ENCODE results near the gene STK11. TPM values are rescaled to one million over a fixed set of nuclear protein-coding genes. Genes with fewer than 3 reads are reported as not detected.

The STK11 gene
- total and polyA plus RNA-seq, 2 donors (not counting 3 experiments of a cell fraction or from before 2014, with no cell fraction given), result 39.4 to 75.4 TPM

GRCh38 chr19:1206150-1206863, 729 bp downstream of the STK11 start:
- H2AFZ ChIP-seq (ENCODE audit: low read depth, low read length), result no peak overlapping the region
- intact Hi-C loops (cut with micrococcal nuclease) (no loop called here), dilution Hi-C loops (cut with MboI; ENCODE audit: extremely low pct_ligation_motif_present, low sequenced_read_pairs) (no loop called here)
- H3K79me2 ChIP-seq (ENCODE audit: control insufficient read depth, insufficient read depth, low read length), result peaks cover 50% of the 10 kb centered on the region
- H3K36me3 ChIP-seq (ENCODE audit: control insufficient read depth in 2 of 2, extremely low read depth in 1 of 2, insufficient read depth in 2 of 2, low read length in 2 of 2), result peaks cover 0 to 4% of the 10 kb centered on the region in 2 experiments
- POLR2A ChIA-PET, result no interaction called here
- no peak for TF ChIP-seq CTCF (IDR thresholded peaks at IDR 0.05; ENCODE audit: extremely low read depth in 1 of 2, insufficient read depth in 1 of 2, low read depth in 1 of 2, low read length in 2 of 2)
- peaks cover 22% of the 10 kb centered on the region for H3K4me1 ChIP-seq (ENCODE audit: control insufficient read depth, extremely low read depth, insufficient read depth, low read length)
- H3K9me3 ChIP-seq (replicated peaks; ENCODE audit: control insufficient read depth, insufficient read depth, low read length), result no peaks in the 10 kb centered on the region
- FAIRE-seq (no peak), DNase-seq (ENCODE audit: low read depth, low spot score) (no peak)
- CTCF ChIA-PET, result no interaction called here
- H3K27ac ChIP-seq (ENCODE audit: insufficient read depth, low read depth, low read length), result peak overlapping the region; percentile 35
- H3K9ac ChIP-seq (replicated peaks; ENCODE audit: extremely low read depth, insufficient read depth, low read length), result peak overlapping the region; percentile 79
- no peaks in the 10 kb centered on the region for H3K9me1 ChIP-seq (replicated peaks; ENCODE audit: control insufficient read depth, extremely low read depth, insufficient read depth, low read length)
- H3K27me3 ChIP-seq (ENCODE audit: control insufficient read depth in 2 of 2, insufficient read depth in 2 of 2, low read length in 2 of 2), result no peaks in the 10 kb centered on the region
- peak overlapping the region; percentile 77 for H3K4me2 ChIP-seq (ENCODE audit: insufficient read depth, low read length)
- no peaks in the 10 kb centered on the region for H4K20me1 ChIP-seq (replicated peaks; ENCODE audit: control insufficient read depth, extremely low read depth, insufficient read depth, low read length)
- H3K4me3 ChIP-seq (replicated peaks in 1 of 3; ENCODE audit: insufficient read depth in 1 of 3, low read depth in 1 of 3, low read length in 3 of 3), result peak overlapping the region; percentile 76 to 88 (median 86)
- BruUV-seq (replicated peaks), result no TSS peak

GRCh38 chr19:1206864-1207450, 1.4 kb downstream of the STK11 start:
- H3K9me1 ChIP-seq (replicated peaks; ENCODE audit: control insufficient read depth, extremely low read depth, insufficient read depth, low read length), result no peaks in the 10 kb centered on the region

More at GRCh38 chr19:1206864-1207450, 1.4 kb downstream of the STK11 start:
- no TSS peak for BruUV-seq (replicated peaks)
- H4K20me1 ChIP-seq (replicated peaks; ENCODE audit: control insufficient read depth, extremely low read depth, insufficient read depth, low read length), result no peaks in the 10 kb centered on the region
- intact Hi-C loops (cut with micrococcal nuclease) (no loop called here), dilution Hi-C loops (cut with MboI; ENCODE audit: extremely low pct_ligation_motif_present, low sequenced_read_pairs) (no loop called here)
- FAIRE-seq, result no peak
- H2AFZ ChIP-seq (ENCODE audit: low read depth, low read length), result no peak overlapping the region
- TF ChIP-seq POLR2A (IDR thresholded peaks at IDR 0.05; ENCODE audit: low read depth, low read length) (no peak), JUN (IDR thresholded peaks at IDR 0.05; ENCODE audit: borderline replicate concordance, insufficient read depth, insufficient read length, low read depth) (no peak), FOS (IDR thresholded peaks at IDR 0.05; ENCODE audit: borderline replicate concordance, insufficient read depth, low read length) (no peak), CTCF (IDR thresholded peaks at IDR 0.05; ENCODE audit: extremely low read depth in 1 of 2, insufficient read depth in 1 of 2, low read depth in 1 of 2, low read length in 2 of 2) (no peak), POLR2AphosphoS5 (IDR thresholded peaks at IDR 0.05; ENCODE audit: insufficient read depth, low read depth, low read length) (no peak), EZH2 (IDR thresholded peaks at IDR 0.05; ENCODE audit: borderline replicate concordance, low read depth, low read length, severe bottlenecking) (no peak), MAX (IDR thresholded peaks at IDR 0.05; ENCODE audit: insufficient read depth, insufficient read length) (no peak), GATA2 (IDR thresholded peaks at IDR 0.05; ENCODE audit: insufficient read depth, insufficient read length, low read depth, low read length) (no peak), MYC (IDR thresholded peaks at IDR 0.05; ENCODE audit: low read depth, low read length) (no peak)
- ChIA-PET CTCF (no interaction called here), POLR2A (no interaction called here)
- peak overlapping the region; percentile 79 for H3K9ac ChIP-seq (replicated peaks; ENCODE audit: extremely low read depth, insufficient read depth, low read length)
- no peaks in the 10 kb centered on the region for H3K9me3 ChIP-seq (replicated peaks; ENCODE audit: control insufficient read depth, insufficient read depth, low read length)
- peaks cover 57% of the 10 kb centered on the region for H3K79me2 ChIP-seq (ENCODE audit: control insufficient read depth, insufficient read depth, low read length)
- H3K4me1 ChIP-seq (ENCODE audit: control insufficient read depth, extremely low read depth, insufficient read depth, low read length), result peaks cover 22% of the 10 kb centered on the region
- H3K27me3 ChIP-seq (ENCODE audit: control insufficient read depth in 2 of 2, insufficient read depth in 2 of 2, low read length in 2 of 2), result no peaks in the 10 kb centered on the region
- H3K36me3 ChIP-seq (ENCODE audit: control insufficient read depth in 2 of 2, extremely low read depth in 1 of 2, insufficient read depth in 2 of 2, low read length in 2 of 2), result peaks cover 0 to 4% of the 10 kb centered on the region in 2 experiments
- H3K4me2 ChIP-seq (ENCODE audit: insufficient read depth, low read length), result peak overlapping the region; percentile 77
- peak overlapping the region; percentile 44 for H3K27ac ChIP-seq (ENCODE audit: insufficient read depth, low read depth, low read length)
- H3K4me3 ChIP-seq (replicated peaks in 1 of 3; ENCODE audit: insufficient read depth in 1 of 3, low read depth in 1 of 3, low read length in 3 of 3), result peak overlapping the region; percentile 76 to 88 (median 86)
- no peak for DNase-seq (ENCODE audit: low read depth, low spot score)
